WTC11 (cell line): Measurements from ENCODE around the gene METRN.

Source experiments
- CBFB ChIP-seq: sonication (generic); formaldehyde crosslinking; IDR thresholded peaks from 2 replicates; pipeline ENCODE4 v1.8.1; 2022; ENCODE audit warnings: mild to moderate bottlenecking, low read depth, missing genetic modification reagents
- CREB1 ChIP-seq: sonication (generic); formaldehyde crosslinking; IDR thresholded peaks from 2 replicates; pipeline ENCODE4 v1.8.0; 2023; ENCODE audit warnings: mild to moderate bottlenecking, missing genetic modification reagents
- CREM ChIP-seq: sonication (generic); formaldehyde crosslinking; IDR thresholded peaks from 2 replicates; pipeline ENCODE4 v1.8.1; 2022; ENCODE audit warnings: mild to moderate bottlenecking, missing genetic modification reagents, moderate library complexity
- ESRRA ChIP-seq: sonication (generic); formaldehyde crosslinking; IDR thresholded peaks from 2 replicates; pipeline ENCODE4 v1.8.1; 2022; ENCODE audit warnings: mild to moderate bottlenecking, missing genetic modification reagents, borderline replicate concordance
- JUN ChIP-seq: sonication (generic); formaldehyde crosslinking; IDR thresholded peaks from 2 replicates; pipeline ENCODE4 v1.8.0; 2023; ENCODE audit warnings: mild to moderate bottlenecking, missing genetic modification reagents
- SMAD3 ChIP-seq: sonication (generic); formaldehyde crosslinking; IDR thresholded peaks from 2 replicates; pipeline ENCODE4 v1.8.0; 2022; ENCODE audit warnings: missing genetic modification reagents, mild to moderate bottlenecking, borderline replicate concordance
- TF ChIP-seq, protein P1 (sequence below): fragments of 200-600 bp; IDR thresholded peaks from 2 replicates; pipeline ENCODE4 v1.8.0; 2022; ENCODE audit warnings: antibody characterized with exemption
- TF ChIP-seq, protein P2 (sequence below): sonication (generic); formaldehyde crosslinking; IDR thresholded peaks from 2 replicates; pipeline ENCODE4 v1.8.0; 2022; ENCODE audit warnings: mild to moderate bottlenecking, missing genetic modification reagents
- TF ChIP-seq, protein P3 (sequence below): sonication (generic); formaldehyde crosslinking; IDR thresholded peaks from 2 replicates; pipeline ENCODE4 v1.8.1; 2023; ENCODE audit warnings: mild to moderate bottlenecking, missing genetic modification reagents, borderline replicate concordance

DNA sequence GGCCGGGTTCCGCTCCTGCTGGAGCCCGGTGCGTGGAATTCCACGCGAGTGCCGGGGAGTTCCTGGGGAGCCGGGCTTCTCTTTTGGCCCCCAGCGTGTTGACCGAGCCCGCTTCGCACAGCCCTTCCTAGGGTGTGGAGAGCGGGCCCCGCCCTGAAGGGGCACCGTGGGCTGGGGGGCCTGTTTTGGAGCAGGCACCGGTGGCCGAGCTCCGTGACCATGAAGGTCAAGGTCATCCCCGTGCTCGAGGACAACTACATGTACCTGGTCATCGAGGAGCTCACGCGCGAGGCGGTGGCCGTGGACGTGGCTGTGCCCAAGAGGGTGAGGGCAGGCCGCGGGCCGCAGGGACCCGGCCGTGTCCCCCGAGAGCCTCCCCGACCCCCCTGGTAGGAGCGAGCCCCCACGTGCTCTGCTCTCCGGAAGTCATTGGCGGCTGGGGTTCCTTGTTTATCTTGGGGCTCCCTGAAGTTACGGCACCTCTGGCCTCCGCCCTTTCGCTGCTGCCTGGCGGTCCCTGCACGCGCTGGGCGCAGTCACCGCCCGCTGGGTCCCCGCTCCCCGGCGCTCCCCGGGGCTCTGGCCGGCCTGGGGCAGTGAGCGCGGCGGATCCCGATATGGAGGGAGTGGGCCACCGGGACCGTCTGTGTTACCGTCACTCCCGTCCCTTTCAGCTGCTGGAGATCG, 12.5 kb downstream of the METRN start:
- TF ChIP-seq JUN (CRISPR knock-in tag) (0 out of 2 replicates have a peak, but pooled peaks have one; percentile 8), CBFB (CRISPR knock-in tag) (no peak), SMAD3 (CRISPR knock-in tag) (no peak), CREM (0 out of 2 replicates have a peak, but pooled peaks have one; percentile 26), CREB1 (CRISPR knock-in tag) (no peak), ESRRA (CRISPR knock-in tag) (peak; percentile 28; the same call in 1 of the 2 replicates)
- TF ChIP-seq, protein P1, sequence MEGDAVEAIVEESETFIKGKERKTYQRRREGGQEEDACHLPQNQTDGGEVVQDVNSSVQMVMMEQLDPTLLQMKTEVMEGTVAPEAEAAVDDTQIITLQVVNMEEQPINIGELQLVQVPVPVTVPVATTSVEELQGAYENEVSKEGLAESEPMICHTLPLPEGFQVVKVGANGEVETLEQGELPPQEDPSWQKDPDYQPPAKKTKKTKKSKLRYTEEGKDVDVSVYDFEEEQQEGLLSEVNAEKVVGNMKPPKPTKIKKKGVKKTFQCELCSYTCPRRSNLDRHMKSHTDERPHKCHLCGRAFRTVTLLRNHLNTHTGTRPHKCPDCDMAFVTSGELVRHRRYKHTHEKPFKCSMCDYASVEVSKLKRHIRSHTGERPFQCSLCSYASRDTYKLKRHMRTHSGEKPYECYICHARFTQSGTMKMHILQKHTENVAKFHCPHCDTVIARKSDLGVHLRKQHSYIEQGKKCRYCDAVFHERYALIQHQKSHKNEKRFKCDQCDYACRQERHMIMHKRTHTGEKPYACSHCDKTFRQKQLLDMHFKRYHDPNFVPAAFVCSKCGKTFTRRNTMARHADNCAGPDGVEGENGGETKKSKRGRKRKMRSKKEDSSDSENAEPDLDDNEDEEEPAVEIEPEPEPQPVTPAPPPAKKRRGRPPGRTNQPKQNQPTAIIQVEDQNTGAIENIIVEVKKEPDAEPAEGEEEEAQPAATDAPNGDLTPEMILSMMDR = no peak
- TF ChIP-seq, protein P2, sequence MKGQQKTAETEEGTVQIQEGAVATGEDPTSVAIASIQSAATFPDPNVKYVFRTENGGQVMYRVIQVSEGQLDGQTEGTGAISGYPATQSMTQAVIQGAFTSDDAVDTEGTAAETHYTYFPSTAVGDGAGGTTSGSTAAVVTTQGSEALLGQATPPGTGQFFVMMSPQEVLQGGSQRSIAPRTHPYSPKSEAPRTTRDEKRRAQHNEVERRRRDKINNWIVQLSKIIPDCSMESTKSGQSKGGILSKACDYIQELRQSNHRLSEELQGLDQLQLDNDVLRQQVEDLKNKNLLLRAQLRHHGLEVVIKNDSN (CRISPR knock-in tag) = peak; percentile 56; the same call in 1 of the 2 replicates
- TF ChIP-seq, protein P3, sequence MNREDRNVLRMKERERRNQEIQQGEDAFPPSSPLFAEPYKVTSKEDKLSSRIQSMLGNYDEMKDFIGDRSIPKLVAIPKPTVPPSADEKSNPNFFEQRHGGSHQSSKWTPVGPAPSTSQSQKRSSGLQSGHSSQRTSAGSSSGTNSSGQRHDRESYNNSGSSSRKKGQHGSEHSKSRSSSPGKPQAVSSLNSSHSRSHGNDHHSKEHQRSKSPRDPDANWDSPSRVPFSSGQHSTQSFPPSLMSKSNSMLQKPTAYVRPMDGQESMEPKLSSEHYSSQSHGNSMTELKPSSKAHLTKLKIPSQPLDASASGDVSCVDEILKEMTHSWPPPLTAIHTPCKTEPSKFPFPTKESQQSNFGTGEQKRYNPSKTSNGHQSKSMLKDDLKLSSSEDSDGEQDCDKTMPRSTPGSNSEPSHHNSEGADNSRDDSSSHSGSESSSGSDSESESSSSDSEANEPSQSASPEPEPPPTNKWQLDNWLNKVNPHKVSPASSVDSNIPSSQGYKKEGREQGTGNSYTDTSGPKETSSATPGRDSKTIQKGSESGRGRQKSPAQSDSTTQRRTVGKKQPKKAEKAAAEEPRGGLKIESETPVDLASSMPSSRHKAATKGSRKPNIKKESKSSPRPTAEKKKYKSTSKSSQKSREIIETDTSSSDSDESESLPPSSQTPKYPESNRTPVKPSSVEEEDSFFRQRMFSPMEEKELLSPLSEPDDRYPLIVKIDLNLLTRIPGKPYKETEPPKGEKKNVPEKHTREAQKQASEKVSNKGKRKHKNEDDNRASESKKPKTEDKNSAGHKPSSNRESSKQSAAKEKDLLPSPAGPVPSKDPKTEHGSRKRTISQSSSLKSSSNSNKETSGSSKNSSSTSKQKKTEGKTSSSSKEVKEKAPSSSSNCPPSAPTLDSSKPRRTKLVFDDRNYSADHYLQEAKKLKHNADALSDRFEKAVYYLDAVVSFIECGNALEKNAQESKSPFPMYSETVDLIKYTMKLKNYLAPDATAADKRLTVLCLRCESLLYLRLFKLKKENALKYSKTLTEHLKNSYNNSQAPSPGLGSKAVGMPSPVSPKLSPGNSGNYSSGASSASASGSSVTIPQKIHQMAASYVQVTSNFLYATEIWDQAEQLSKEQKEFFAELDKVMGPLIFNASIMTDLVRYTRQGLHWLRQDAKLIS (CRISPR knock-in tag) = no peak
